Measurements from ENCODE around the gene STK32A.
"Not testable (repeated sequence)": the region's sequence is repeated elsewhere in the genome, so short reads cannot be mapped to it uniquely, and the experiment has no call there.

The STK32A gene

DNA sequence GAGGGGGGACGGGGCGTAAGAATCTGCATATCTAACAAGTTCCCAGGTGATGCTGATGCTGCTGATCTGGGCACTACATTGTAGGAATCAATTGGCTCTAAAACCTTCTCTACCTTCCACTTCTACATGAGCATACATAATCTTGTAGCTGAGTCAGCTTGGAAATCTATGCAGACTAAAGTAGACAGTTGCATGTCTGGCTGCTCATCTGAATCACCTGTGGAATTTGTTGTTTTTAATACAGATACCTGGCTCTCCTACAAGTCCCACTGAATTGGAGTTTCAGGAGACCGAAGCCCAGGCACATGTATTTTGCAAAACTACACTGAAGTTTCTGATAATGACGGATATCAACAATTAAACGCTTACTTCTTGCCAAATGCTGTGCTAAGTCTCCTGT is 113.6 kb downstream of the STK32A start:
- ATAC-seq, result no peak

DNA sequence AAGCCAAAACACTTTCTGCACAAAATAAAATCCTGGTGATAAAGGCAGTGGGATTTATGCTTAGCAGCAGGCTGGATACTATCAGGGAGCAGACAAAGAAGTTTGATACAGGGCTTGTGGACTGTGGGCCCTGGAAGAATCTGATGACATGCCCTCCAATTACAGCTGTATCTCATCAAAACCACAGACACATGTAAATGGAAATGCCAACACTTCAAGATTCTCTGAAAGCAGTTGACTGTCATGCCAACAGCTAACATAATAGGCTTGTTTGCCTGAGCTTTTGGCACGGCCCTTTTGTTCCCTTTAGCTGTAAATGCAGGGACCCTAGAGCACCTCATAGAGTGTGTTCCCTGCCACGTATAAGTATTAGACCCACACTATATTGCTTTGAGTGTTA is 114.4 kb downstream of the STK32A start:
- ATAC-seq, result no peak

DNA sequence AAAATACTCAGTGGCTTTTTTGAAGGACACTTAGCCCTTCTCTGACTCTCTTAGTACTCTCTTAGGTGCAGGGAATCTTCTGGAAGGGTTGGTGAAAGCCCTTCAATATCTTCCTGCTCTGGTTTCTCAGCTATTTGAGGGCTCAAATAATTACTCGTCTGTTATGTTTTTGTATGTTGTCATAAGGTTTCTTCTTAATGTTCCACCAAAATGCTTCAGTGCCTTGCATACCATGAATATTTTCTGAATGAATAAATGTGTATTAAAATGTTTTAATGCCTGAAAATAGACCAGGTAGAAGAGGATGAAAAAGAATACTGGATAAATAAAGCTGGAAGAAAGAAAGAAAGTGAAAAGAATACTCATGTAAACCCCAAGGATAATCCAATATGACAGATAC is 124.3 kb downstream of the STK32A start:
- no peak for ATAC-seq

DNA sequence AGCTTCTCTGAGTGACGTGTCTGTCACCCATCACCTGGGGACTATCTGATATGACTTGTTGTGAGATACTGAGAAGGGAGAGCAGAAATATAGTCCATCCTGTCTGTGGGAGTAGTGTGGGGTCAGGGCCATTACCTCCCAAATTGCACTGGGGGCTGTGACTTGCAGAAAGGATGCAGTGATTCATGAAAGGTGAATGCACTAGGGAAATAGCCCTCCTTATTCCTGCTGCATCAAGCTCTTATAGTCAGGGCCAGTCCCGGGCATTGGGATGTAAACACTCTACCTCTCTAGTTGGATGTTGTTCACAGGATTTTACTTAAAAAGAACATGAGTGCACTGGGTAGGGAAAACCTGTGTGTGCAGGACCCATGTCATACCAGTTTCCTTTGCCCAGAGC is 124.8 kb downstream of the STK32A start:
- ATAC-seq, result no peak

DNA sequence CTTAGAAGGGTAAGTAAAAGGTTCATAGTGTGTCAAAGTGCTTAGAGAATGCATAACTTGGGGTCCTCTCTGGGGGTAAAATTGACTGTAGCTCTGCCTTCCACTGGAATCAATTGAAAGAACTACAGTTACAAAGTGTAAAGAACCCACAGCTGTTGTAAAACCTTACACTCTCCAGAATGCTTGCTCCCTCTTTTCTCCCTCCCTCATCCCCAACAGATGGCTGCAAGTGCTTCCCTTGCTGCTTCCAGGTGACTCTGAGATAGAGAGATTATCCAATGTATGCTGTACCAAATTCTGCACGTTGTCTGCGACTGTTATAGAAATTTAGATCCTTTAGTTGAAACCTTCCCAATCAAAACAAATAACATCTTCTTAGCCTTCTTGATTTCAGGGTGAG is 126.0 kb downstream of the STK32A start:
- no peak for ATAC-seq

DNA sequence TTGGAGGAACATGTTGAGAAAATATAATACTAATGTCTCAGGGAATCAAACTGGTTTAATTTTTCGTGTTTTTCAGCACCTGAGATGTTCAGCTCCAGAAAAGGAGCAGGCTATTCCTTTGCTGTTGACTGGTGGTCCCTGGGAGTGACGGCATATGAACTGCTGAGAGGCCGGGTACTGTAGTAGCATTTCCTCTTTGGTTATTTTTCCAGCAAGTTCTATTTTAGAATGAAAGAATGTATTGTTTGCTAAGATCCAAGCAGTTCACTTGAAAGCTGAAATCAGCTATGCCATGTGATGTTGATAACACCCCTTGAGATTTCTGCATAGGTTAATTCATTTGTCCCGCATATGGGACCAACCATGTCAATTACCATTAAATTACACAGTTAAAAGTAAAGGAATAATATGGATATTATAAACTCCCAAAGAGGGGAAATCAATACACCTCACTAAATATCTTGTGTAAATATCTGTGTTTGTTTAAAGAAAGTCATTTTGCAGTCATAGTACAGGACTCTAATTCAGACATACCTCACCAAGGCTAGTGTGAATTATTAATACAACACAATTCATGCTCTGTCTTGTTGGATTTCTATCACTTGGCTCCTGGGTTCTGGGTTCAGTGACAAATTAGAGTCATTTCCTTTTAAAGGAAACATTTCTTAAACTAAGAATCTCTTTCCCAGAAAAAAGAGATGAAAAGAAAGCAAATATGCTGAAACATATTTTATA is 126.8 kb downstream of the STK32A start:
- no peak for ATAC-seq

DNA sequence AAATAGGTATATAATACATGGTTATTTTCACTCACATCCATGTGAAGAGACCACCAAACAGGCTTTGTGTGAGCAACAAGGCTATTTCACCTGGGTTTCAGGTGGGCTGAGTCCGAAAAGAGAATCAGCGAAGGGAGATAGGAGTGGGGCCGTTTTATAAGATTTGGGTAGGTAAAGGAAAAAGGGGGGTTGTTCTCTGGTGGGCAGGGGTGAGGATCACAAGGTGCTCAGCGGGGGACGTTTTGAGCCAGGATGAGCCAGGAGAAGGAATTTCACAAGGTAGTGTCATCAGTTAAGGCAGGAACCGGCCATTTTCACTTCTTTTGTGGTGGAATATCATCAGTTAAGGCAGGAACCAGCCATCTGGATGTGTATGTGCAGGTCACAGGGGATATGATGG is 132.6 kb downstream of the STK32A start:
- not testable (repeated sequence) for ATAC-seq

DNA sequence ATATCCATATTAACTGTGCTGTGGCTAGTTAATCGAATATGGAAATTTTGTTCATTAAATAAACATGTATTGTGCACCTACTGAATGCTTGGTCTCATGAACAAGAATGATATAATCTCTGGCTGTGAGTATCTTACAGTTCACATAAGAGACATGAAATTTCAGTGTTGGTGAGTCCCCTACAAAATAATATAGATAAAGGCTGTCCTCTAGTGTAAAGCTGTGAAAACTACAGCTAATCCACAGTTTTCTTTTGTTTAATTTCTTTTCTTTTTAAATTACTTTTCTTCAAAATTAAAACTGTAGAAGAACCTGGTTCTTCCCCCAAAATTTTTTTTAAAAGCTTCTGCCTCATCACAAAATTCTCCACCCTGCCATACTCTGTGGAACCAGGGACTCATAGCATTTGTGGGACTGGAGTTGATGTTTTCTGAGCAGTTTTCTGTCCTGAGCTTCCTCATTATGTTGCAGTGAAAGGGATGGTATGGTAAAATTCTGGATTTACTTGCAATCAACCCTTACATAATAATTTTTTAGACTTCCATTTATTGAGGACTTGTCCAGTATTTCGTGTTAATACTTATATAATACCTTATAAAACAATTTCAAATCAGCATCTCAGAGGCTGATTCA is 135.0 kb downstream of the STK32A start:
- ATAC-seq, result no peak

DNA sequence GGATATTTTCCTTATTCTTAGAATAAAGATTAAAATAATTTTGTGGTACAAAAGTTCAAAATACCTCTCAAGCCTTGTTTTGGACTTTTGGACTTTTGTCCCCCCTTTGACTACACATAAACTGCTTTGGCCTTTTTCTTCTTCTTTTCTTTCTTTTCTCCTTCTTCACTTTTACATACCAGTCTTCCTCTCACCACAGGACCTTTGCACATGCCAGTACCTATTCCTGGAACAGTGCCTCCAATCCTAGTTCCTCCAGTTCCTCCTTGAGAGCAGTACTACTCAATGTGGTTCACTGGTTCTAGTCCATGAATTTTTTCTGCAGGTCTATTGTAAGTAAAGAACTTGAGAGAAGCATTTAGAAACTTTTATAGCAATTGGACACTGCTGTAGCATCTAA is 136.5 kb downstream of the STK32A start:
- ATAC-seq, result no peak

DNA sequence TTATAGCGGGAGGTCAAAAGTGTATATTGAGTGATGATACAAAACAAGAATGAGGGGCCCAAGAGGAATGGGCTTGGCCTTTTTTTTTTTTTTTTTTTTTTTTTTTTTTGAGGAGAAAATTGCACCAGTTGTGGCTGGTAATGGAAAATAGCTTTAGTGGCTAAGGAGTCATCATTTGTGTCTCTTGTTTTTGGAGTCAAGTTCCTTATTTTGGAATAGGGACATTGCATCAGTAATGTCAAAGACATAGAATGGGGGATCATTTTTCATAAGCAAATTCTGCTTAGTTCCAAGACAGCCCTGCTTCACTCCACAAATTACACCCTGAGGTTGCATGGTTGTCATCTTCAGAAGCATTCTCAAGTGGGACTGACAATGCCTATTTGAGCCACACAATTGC is 137.4 kb downstream of the STK32A start:
- ATAC-seq, result no peak

DNA sequence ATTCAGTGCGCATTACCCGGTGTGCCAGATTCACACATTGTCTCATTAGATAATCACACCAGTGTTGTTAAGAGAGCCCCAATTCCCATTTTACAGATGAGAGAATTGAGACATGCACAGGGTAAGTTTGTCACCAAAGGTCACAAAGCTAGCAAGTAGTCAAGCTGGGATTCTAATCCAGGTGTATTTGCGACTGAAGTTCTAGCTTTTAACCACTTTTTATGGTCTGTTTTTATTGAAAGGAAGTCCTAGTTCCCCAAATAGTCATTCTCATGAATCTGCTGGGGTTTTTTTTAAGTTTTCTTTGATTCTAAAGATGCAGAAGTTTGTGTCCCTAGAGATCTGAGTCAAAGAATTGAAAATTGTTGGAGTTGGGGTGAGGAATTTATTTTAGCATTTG is 138.5 kb downstream of the STK32A start:
- no peak for ATAC-seq

DNA sequence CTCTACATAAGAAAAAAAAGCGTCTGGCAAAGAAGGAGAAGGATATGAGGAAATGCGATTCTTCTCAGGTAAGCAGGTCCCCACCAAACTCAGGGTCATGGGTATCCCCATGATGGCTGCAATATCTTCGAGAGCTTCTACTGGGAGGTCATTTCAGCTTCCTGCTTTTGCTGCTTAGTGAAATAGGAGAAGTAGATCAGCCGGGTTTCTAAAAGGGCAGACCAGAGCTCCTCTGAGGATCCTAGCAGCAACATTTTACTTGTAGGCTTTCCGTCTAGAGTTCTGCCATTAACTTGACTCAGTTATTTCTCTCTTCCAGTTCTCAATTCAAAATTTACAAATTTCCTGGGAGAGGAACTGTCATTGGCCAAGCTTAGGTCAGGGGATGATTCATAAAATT is 140.3 kb downstream of the STK32A start:
- ATAC-seq, result no peak

DNA sequence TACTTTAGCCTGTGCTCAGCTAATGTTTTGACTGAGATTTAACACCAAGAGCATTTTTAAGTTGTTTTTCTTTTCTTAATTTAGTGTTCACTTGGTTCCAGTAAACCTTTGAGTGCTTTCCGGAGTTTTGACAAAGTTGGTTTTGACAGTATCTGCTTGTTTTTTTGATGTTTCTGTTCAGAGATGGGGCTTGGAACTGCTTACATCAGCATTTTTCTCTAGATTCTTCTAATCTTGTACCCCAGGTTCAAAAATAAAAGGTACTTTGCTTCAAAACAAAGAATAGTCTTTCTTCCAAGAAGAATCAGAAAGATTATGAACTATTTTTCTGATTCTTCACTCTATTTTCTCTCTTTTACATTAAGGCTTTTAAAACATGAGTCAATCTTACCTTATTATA is 142.9 kb downstream of the STK32A start:
- ATAC-seq, result no peak

DNA sequence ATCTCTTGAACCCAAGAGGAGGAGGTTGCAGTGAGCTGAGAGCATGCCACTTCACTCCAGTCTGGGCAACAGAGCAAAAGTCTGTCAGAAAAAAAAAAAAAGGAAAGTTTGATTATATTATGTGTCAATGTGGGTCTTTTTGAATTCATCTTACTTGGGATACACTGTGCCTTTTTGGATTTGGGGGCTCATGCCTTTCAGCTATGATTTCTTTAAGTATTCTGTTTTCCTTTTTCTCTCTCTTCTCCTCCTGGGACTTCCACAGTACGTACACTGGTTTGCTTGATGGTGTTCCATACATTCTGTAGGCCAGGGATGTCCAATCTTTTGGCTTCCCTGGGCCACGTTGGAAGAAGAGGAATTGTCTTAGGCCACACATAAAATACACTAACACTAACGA is 146.7 kb downstream of the STK32A start:
- no peak for ATAC-seq

DNA sequence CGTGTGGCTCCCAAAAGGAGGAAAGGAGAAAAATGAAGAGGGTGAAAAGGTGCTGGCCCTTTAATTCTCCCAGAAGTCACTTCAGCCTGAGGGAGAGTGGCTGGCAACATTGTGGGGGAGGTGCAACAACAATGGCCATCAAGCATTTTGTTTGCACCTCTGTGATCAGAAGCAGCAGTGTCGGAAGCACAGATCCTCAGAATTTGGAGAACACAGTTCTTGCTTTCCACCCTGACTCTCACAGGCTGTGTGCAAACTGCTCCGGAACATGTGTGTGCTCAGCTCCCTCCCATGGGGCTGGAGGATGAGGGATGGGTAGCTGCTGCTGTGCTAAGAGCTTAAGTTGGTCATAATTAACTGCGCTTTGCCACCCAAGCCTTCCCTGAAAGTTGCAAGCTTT is 147.9 kb downstream of the STK32A start:
- no peak for ATAC-seq

DNA sequence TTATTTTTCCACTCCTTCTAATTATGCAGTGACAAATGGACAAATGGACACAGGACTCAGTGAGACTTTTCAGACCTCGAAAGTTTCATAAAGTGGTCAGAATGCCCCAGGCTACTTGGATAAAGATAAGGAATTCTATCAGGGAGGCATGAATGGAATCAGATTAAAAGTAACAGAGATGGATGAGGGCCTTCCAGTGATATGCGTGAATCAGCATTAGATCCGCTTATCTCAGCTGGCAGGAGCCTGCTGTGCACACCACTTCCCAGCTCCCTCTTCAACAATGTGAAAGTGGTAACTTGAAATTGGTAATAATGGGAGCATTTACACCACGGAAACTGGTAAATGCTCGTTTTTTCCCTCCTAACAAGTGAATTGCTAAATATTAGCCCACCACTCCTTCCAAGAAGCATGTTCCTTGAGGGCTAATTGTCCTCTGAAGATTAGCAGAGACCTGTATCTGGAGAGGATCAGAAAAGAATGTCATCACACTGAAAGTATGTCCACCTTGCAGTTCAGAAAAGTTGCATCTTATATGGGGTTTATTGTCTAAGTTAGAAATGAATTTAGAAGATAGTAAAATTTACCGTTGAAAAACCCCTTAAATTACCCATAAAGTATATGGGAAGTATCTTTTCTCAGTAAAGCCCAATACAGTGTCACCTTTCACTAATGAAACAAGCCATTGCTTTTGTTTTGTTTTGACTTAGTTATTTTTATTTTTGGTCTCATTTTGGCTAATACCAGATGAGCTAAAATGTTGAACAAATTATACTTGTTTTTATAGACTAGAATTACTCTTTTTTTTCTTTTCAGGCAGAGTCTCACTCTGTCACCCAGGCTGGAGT is 149.7 kb downstream of the STK32A start:
- ATAC-seq, result no peak

DNA sequence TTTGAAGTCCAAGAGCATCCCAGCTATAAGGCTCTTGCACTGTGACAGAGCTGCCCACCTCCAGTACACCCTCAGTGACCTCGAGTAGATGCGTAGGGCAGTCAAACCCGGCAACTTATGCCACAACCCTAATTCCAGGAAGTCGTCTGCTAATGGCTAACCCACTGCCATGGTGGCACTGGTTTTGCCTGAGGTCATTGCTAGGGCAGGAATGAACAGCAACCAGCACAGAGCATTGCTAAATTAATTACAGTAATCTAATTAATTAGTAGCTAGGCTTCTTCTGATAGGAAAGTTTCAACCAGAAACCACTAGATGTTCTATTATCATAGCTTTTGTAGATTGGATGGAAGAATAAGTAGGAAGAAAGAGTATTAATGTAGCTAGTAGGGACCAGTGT is 152.3 kb downstream of the STK32A start:
- no peak for ATAC-seq

DNA sequence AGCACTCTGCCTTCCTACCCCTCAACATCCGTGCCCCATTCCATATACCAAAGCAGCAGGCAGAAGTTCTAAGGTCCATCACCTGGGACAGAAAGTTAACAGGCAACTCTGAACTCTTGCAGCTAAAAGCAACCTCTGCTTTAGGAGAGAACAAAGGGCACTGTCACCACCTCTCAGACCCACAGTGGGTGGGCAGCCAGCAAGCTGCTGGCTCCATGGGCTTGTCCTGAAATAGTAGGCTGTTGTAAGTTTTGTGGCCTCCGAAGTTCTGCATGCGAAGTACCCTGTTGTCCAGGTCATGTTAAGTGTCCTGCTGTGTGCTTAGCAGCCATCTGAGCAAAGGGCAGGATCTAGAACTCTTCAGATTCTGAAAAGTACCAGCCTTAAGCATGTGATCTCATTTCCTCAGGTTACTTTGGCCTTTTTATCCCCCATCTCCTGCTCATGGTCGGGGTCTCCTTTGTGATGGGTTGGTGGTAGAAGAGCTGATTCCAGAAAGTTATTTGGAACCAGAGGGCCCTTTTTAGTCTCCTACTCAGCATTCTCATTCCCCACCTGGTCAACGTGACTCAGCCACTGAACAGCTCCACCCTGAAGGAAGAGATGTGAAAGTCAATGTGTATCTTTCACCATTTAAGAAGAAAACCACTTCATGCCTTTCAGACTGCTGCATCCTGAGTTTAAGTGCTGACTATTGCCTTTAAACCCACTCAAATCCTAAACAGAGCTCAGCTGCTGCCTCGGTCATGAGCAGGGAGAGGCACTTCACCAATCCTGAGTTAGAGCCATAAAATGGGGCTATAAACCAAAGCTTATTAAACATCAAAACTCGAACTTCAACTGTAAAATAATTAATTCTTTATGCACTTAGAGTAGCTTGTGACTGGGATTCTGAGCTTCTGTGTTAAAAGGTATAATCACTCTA is 153.6 kb downstream of the STK32A start:
- ATAC-seq, result no peak

DNA sequence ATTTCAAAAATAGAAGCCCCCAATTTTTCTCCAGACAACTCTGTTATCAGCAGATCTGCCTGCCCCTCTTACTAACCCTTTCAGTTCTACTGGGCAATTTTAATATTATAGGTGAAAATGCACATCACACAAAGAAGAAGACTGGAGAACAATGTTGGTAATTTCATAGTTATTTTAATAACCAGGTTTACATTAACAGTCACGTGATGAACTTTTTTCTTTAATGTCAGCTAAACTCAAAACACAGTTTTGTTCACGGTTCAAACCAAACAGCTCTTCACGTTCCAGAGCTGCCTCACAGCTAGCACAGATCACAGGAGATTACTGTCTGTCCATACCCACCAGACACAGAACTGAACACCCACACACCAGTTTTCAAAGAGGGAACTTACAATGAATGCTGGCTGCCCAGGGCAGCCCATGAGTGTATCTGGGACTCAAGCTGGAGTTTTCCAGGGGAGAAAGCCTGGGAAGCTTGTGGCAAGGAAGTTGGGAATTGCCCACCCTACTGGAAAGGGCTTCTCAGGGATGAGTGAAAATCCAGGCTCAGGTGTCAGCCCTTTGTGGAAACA is 155.9 kb downstream of the STK32A start:
- ATAC-seq, result no peak

DNA sequence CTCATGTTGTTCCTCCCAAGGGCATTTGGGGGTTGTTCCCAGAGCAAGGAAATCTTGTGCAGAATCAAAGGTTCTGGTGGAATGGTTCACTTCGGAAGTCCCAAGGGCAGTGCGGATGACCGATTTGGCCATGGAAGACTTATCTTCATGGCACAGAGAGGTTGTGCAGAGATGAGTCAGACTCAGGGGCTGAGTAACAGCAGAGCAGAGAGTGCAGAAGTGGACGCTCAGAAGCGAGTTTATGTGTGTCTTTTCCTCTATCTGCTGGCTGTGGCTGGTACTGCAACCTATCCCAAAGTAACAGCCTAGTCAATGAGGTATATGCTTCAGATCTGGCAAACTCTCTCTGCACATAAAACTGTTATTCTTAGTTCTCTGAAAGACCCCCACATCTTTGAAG is 157.0 kb downstream of the STK32A start:
- no peak for ATAC-seq

DNA sequence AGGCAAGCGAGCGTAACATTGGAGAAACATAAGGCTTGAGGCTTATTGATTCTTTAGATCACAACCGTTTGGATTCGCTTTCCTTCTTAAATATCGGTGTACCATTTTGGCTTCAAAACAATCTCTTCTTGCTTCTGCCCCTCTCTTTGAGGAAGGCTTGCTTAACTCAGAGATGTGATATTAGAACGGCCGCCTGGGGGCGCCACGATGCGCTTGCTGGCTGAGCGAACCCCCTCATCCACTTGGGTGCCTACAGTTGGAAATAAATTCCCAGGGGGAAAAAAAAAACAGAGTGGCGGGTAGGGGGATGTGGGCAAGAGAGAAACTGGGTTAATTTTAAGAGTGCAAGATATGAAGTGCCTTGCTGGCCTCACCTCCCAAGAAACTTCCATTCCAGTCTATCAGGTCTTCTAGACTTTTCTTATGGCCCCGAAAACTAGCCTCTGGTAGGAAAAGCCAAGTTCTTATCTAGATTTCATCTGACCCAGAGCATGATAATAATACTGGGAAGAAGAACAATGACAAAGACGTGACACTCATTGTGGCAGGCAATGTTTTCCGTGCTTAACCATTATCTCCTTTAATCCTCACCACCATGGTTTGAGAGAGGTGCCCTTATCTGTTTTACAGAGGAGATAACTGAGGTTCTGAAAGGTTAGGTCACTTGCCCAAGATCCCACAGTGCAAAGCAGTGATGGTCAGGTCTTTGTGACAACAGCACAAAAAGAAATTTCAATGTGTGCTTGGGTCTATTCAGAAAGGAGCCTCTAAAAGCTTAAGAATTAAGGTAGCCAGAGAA is 159.2 kb downstream of the STK32A start:
- ATAC-seq, result no peak
